ENCODE data around the gene ARHGAP40.

The ARHGAP40 gene

DNA sequence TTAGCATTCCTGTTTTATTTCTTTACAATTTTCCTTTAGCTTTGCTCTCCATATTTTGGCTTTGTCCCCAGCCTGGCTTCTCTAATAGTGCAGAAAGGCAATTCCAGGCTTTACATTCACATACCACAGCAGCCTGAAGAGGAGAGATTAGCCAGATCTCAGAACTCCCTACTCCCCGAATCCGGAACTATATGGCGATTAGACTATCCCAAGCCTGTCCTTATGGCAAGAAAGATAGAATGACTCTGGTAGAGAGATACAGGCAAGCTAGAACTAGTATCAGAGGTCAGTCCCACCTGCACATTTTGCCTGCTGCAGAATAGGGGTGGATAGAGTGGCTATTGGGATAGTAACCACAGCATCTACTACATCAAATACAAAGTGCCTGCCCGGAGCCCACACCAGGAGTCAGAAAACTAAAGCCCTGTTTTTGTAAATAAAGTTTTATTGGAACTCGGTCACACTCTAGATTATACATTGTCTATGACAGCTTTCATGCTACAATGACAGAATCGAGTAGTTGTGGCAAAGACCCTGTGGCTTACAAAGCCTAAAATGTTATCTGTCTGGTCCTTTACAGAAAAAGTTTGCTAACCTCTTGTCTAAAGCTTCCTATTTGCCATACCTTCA is 37.7 kb upstream of the ARHGAP40 start:
- DNase-seq (ENCODE audit: low spot score), result no peak
- H3K4me3 ChIP-seq, result no peak overlapping the region
- TF ChIP-seq, protein P1, sequence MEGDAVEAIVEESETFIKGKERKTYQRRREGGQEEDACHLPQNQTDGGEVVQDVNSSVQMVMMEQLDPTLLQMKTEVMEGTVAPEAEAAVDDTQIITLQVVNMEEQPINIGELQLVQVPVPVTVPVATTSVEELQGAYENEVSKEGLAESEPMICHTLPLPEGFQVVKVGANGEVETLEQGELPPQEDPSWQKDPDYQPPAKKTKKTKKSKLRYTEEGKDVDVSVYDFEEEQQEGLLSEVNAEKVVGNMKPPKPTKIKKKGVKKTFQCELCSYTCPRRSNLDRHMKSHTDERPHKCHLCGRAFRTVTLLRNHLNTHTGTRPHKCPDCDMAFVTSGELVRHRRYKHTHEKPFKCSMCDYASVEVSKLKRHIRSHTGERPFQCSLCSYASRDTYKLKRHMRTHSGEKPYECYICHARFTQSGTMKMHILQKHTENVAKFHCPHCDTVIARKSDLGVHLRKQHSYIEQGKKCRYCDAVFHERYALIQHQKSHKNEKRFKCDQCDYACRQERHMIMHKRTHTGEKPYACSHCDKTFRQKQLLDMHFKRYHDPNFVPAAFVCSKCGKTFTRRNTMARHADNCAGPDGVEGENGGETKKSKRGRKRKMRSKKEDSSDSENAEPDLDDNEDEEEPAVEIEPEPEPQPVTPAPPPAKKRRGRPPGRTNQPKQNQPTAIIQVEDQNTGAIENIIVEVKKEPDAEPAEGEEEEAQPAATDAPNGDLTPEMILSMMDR (IDR thresholded peaks at IDR 0.05), result no peak
- no peak overlapping the region for H3K27ac ChIP-seq

DNA sequence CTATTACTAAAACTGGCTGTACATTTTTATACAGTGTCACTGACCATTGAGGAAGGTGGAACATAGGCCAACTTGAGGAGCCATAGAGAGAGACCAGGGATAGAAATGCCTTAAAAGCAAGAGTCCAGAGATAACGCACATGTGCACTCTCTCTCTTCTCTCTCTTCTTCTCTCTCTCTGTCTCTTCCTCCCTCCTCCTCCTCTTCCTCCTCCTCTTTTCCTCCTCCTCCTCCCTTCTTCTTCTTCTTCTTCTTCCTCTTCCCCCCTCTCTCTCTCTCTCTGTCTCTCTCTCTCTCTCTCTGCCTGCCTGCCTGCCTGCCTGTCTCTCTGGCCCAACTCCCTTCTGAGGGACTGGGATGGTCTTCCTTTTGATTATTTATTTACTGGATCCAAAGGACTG is 36.9 kb upstream of the ARHGAP40 start:
- H3K4me3 ChIP-seq, result no peak overlapping the region
- no peak overlapping the region for H3K27ac ChIP-seq
- DNase-seq (ENCODE audit: low spot score), result no peak
- TF ChIP-seq, protein P1 (IDR thresholded peaks at IDR 0.05), result no peak

DNA sequence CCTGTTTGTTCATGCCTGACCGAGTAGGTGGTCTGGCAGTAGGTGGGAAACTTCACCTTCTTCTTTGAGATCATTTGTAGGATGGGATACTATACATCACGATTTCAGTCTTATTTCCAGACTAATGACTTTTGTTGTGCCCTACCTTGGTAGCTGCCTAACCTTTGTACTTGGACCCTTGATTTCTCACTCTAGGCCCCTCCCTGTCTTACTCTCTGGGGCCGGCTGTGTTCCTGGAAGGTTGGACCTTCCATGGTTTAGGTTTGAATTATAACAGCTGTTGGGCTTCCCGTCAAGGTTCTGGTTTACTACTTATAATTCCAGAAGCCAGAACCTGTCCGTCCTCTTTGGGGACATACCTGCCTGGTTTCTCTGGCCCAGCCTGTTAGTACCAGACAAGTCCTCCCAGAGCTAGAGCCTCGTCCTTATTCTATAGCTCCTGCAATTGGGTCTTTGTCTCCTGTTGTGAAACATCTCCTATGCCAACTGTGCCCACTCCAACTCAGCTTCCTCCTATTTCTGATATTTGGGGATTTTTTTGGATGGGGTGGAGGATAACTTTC is 35.5 kb upstream of the ARHGAP40 start:
- H3K4me3 ChIP-seq, result no peak overlapping the region
- TF ChIP-seq, protein P1 (IDR thresholded peaks at IDR 0.05), result no peak
- DNase-seq (ENCODE audit: low spot score), result no peak
- H3K27ac ChIP-seq, result no peak overlapping the region

- no peak for DNase-seq (ENCODE audit: low spot score)
- no peak overlapping the region for H3K27ac ChIP-seq
- H3K4me3 ChIP-seq, result no peak overlapping the region
- TF ChIP-seq, protein P1 (IDR thresholded peaks at IDR 0.05), result no peak
Measured at GRCh38 chr20:38569747-38570525, 31.7 kb upstream of the ARHGAP40 start.

- no peak overlapping the region for H3K27ac ChIP-seq
- TF ChIP-seq, protein P1 (IDR thresholded peaks at IDR 0.05), result no peak
- H3K4me3 ChIP-seq, result no peak overlapping the region
- no peak for DNase-seq (ENCODE audit: low spot score)
Measured at GRCh38 chr20:38573413-38573812, 28.2 kb upstream of the ARHGAP40 start.

DNA sequence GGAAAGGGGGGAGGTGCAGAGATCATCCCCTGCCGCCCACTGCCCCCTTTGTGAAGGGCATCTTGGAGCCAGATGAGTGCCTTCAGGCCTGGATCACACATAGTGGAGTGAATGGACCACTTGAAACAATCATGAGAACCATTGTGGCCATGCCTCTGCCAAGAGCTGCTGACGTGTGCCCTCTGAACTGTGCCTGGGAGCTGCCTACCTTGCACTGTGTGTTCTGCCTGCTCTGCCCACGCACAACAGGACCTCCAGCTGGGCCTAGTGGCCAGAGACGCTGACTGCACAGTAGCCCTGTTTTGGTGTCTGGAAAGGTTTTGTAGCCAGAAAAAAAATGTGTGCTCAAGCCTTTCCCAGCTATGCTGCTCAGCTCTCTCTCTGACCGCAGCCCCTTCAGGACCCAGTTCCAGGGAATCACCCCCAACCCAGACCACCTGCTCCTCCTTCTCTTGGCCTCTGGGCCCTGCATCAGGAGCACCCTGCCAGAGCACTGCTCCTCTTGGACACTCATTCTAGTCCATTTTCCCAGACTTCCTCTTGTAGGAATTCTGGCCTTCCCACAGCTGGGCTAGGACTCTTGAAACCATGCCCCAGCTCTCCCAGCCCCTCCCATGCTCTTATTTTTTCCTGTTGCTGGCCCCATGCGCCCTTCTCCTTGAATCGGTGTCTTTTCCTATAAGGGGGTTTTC is 22.2 kb upstream of the ARHGAP40 start:
- TF ChIP-seq, protein P1 (IDR thresholded peaks at IDR 0.05), result no peak
- DNase-seq (ENCODE audit: low spot score), result no peak
- no peak overlapping the region for H3K27ac ChIP-seq

More for the DNA sequence above, 22.2 kb upstream of the ARHGAP40 start:
- no peak overlapping the region for H3K4me3 ChIP-seq
